KG1 (cell line): ENCODE data around the gene TRABD2B.

Experiments used
- DNase-seq: peaks from one replicate; lab custom pipeline; 2025; lab: John Stamatoyannopoulos, UW

The TRABD2B gene

GRCh38 chr1:47908258-47908657, 88.9 kb downstream of the TRABD2B start:
- no peak for DNase-seq

GRCh38 chr1:47907177-47907528, 90.0 kb downstream of the TRABD2B start:
- no peak for DNase-seq

GRCh38 chr1:47906527-47907176, 90.5 kb downstream of the TRABD2B start:
- no peak for DNase-seq

GRCh38 chr1:47906009-47906432, 91.2 kb downstream of the TRABD2B start:
- no peak for DNase-seq

- DNase-seq: no peak
Measured at GRCh38 chr1:47903723-47904122, 93.5 kb downstream of the TRABD2B start.

GRCh38 chr1:47901001-47901575, 96.1 kb downstream of the TRABD2B start:
- no peak for DNase-seq

- no peak for DNase-seq
Measured at GRCh38 chr1:47898133-47898845, 98.9 kb downstream of the TRABD2B start.

- no peak for DNase-seq
Measured at GRCh38 chr1:47895279-47896125, 101.7 kb downstream of the TRABD2B start.

GRCh38 chr1:47894410-47895278, 102.5 kb downstream of the TRABD2B start:
- no peak for DNase-seq

GRCh38 chr1:47893412-47893811, 103.8 kb downstream of the TRABD2B start:
- no peak for DNase-seq

GRCh38 chr1:47890779-47891178, 106.4 kb downstream of the TRABD2B start:
- no peak for DNase-seq

- DNase-seq: no peak
Measured at GRCh38 chr1:47888294-47888629, 108.9 kb downstream of the TRABD2B start.

- no peak for DNase-seq
Measured at GRCh38 chr1:47887475-47888293, 109.5 kb downstream of the TRABD2B start.

- no peak for DNase-seq
Measured at GRCh38 chr1:47887060-47887459, 110.1 kb downstream of the TRABD2B start.

GRCh38 chr1:47886141-47886540, 111.0 kb downstream of the TRABD2B start:
- DNase-seq: no peak

GRCh38 chr1:47885062-47885830, 111.9 kb downstream of the TRABD2B start:
- no peak for DNase-seq

- DNase-seq: no peak
Measured at GRCh38 chr1:47883963-47884362, 113.2 kb downstream of the TRABD2B start.

- DNase-seq: no peak
Measured at GRCh38 chr1:47881505-47882442, 115.4 kb downstream of the TRABD2B start.

GRCh38 chr1:47876587-47876963, 120.6 kb downstream of the TRABD2B start:
- DNase-seq: no peak
